Liver (tissue), 3 donors: ENCODE results near the gene CDC16.

Experiments used
- EGR1 ChIP-seq, 2 donors: IDR thresholded peaks; 2 replicates each; pipeline ENCODE4 v1.6.1; 2016 to 2018; ENCODE audit warnings: antibody characterized with exemption in 2 of 2, low read depth in 2 of 2
- TAF1 ChIP-seq: conservative IDR thresholded peaks from 2 replicates; pipeline ENCODE4 v1.6.1; 2016; ENCODE audit warnings: antibody characterized with exemption, mild to moderate bottlenecking
- TF ChIP-seq, protein P1 (sequence below): fragments of 150-350 bp; IDR thresholded peaks from 2 replicates; pipeline ENCODE4 v1.5.1; 2017; ENCODE audit warnings: improper control_type of control experiment, low read depth, low read length; ENCODE audit not compliant: missing input control
- TF ChIP-seq, protein P2 (sequence below): IDR thresholded peaks from 2 replicates; pipeline ENCODE4 v1.6.1; 2016; ENCODE audit warnings: antibody characterized with exemption, mild to moderate bottlenecking
- donor health status: healthy.
- donor health status: healthy.

DNA sequence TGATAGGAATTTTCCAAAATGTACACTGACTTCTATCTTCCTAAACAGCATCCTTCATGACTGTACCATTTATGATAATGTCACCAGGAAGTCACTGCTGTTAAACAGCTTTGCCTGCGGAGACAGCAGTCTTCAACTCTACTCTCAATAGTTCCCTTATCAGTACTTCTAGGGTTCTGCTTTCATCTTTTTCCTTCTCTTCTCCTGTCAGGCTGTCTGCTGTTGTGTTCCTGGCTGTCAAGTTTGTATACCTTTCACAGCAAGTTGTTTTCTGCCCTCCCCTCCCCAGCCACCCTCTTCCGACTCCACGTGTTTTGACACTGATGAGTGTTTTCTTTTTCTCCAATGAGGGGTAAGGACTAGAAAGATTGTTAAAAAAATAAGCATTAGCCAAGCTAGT is 48.9 kb downstream of the CDC16 start:
- TF ChIP-seq, protein P1, sequence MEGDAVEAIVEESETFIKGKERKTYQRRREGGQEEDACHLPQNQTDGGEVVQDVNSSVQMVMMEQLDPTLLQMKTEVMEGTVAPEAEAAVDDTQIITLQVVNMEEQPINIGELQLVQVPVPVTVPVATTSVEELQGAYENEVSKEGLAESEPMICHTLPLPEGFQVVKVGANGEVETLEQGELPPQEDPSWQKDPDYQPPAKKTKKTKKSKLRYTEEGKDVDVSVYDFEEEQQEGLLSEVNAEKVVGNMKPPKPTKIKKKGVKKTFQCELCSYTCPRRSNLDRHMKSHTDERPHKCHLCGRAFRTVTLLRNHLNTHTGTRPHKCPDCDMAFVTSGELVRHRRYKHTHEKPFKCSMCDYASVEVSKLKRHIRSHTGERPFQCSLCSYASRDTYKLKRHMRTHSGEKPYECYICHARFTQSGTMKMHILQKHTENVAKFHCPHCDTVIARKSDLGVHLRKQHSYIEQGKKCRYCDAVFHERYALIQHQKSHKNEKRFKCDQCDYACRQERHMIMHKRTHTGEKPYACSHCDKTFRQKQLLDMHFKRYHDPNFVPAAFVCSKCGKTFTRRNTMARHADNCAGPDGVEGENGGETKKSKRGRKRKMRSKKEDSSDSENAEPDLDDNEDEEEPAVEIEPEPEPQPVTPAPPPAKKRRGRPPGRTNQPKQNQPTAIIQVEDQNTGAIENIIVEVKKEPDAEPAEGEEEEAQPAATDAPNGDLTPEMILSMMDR: no peak
- TF ChIP-seq TAF1 (no peak), EGR1 (IDR thresholded peaks at IDR 0.05; ENCODE audit: low read depth in 2 of 2) (no peak)
- TF ChIP-seq, protein P2, sequence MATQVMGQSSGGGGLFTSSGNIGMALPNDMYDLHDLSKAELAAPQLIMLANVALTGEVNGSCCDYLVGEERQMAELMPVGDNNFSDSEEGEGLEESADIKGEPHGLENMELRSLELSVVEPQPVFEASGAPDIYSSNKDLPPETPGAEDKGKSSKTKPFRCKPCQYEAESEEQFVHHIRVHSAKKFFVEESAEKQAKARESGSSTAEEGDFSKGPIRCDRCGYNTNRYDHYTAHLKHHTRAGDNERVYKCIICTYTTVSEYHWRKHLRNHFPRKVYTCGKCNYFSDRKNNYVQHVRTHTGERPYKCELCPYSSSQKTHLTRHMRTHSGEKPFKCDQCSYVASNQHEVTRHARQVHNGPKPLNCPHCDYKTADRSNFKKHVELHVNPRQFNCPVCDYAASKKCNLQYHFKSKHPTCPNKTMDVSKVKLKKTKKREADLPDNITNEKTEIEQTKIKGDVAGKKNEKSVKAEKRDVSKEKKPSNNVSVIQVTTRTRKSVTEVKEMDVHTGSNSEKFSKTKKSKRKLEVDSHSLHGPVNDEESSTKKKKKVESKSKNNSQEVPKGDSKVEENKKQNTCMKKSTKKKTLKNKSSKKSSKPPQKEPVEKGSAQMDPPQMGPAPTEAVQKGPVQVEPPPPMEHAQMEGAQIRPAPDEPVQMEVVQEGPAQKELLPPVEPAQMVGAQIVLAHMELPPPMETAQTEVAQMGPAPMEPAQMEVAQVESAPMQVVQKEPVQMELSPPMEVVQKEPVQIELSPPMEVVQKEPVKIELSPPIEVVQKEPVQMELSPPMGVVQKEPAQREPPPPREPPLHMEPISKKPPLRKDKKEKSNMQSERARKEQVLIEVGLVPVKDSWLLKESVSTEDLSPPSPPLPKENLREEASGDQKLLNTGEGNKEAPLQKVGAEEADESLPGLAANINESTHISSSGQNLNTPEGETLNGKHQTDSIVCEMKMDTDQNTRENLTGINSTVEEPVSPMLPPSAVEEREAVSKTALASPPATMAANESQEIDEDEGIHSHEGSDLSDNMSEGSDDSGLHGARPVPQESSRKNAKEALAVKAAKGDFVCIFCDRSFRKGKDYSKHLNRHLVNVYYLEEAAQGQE: no peak
